Stomach (tissue), 4 donors: Measurements from ENCODE around the gene TIMELESS.

Experiments used
- POLR2AphosphoS5 ChIP-seq, 3 donors: sonication (generic); formaldehyde crosslinking; IDR thresholded peaks; one replicate each; pipeline ENCODE4 v1.6.1; 2016; ENCODE audit warnings: antibody characterized with exemption in 3 of 3
- TF ChIP-seq, protein P1 (sequence below), 7 experiments: fragments of 450-650 bp in 4 of 7; fragments of 200-600 bp in 3 of 7; sonication (generic) in 3 of 7; IDR thresholded peaks; one replicate each; pipeline ENCODE4 v1.5.1; 2016 to 2019; ENCODE audit warnings: antibody characterized with exemption in 7 of 7, control low read depth in 2 of 7, mild to moderate bottlenecking in 1 of 7

DNA sequence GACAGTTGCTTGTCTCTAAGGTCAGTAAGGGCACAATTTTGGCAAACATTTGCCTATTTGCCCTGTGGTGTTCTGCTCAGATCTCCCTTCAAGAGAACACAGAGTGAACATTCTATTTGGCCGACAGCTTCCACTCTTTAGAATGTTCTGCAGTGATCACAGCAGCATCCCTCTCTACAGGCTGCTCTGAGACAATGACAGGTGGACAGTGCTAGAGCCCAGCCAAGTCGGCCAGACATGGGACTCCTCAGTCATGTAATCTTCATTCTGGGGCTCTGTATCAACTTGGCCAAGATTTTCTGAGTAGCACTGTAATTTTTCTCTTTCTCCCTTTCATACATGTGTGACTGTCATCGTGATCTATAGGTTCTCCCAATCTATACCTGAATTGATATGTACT, 34.8 kb downstream of the TIMELESS start:
- TF ChIP-seq, protein P1, sequence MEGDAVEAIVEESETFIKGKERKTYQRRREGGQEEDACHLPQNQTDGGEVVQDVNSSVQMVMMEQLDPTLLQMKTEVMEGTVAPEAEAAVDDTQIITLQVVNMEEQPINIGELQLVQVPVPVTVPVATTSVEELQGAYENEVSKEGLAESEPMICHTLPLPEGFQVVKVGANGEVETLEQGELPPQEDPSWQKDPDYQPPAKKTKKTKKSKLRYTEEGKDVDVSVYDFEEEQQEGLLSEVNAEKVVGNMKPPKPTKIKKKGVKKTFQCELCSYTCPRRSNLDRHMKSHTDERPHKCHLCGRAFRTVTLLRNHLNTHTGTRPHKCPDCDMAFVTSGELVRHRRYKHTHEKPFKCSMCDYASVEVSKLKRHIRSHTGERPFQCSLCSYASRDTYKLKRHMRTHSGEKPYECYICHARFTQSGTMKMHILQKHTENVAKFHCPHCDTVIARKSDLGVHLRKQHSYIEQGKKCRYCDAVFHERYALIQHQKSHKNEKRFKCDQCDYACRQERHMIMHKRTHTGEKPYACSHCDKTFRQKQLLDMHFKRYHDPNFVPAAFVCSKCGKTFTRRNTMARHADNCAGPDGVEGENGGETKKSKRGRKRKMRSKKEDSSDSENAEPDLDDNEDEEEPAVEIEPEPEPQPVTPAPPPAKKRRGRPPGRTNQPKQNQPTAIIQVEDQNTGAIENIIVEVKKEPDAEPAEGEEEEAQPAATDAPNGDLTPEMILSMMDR (IDR thresholded peaks at IDR 0.05): no peak
- TF ChIP-seq POLR2AphosphoS5 (IDR thresholded peaks at IDR 0.05): no peak
